D721Med (cell line): Measurements from ENCODE around the gene STAC3.
A peak's percentile ranks its signal among the peaks of the same experiment; 100 is the strongest.

ENCODE experiments used
- DNase-seq: peaks from one replicate; pipeline ENCODE4 v3.0.0; 2011; ENCODE audit warnings: low spot score; ENCODE audit not compliant: insufficient read length
- FAIRE-seq: peaks from 2 replicates; lab custom pipeline; 2011; peaks lifted over from hg19 to GRCh38; lab: Jason Lieb, UNC
- TF ChIP-seq, protein P1 (sequence below): IDR thresholded peaks from 2 replicates; pipeline ENCODE4 v1.5.1; 2012; ENCODE audit warnings: mild to moderate bottlenecking, control low read depth; ENCODE audit not compliant: insufficient read depth; ENCODE audit errors: missing control alignments

STAC3 gene

DNA sequence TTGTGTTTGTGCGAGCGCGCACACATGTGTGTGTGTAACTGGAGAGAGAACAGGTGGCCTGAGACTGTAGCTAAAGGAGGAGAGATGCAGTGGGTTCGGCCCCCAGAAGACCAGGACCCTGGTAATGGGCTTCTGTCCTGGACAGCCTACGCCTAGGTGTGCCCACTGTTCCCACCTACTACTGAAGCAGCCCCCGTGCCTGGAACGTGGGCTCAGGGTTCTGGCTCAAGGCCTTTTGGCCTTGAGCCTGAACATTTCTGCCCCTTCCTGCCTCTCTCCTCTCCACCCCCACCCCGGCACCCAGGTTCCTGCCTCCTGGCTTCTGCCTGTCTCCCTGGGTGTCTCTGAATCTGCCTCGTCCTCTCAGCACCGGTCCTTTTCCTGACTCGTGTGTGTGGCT lies 35.9 kb downstream of the STAC3 start:
- DNase-seq: no peak
- no peak for FAIRE-seq
- TF ChIP-seq, protein P1, sequence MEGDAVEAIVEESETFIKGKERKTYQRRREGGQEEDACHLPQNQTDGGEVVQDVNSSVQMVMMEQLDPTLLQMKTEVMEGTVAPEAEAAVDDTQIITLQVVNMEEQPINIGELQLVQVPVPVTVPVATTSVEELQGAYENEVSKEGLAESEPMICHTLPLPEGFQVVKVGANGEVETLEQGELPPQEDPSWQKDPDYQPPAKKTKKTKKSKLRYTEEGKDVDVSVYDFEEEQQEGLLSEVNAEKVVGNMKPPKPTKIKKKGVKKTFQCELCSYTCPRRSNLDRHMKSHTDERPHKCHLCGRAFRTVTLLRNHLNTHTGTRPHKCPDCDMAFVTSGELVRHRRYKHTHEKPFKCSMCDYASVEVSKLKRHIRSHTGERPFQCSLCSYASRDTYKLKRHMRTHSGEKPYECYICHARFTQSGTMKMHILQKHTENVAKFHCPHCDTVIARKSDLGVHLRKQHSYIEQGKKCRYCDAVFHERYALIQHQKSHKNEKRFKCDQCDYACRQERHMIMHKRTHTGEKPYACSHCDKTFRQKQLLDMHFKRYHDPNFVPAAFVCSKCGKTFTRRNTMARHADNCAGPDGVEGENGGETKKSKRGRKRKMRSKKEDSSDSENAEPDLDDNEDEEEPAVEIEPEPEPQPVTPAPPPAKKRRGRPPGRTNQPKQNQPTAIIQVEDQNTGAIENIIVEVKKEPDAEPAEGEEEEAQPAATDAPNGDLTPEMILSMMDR: no peak

DNA sequence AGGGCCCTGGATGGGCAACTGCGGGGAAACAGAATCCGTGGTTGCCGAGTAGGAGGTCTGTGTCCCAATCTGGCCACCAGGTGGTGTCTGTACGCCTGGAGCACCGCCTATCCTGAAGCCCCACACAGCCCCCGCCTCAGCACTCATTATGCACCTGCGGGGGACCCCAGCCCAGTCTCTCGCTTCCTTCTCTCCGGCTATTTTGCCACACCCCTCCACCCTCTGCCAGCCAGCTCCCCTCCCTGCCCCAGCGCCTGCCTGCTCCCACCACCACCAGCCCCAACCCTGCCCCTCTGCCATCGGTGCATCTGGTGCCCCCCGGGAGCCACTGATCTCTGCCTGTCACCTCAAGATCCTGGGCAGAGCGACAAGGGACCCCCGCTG lies 36.6 kb downstream of the STAC3 start:
- TF ChIP-seq, protein P1: peak; percentile 71
- no peak for DNase-seq
- no peak for FAIRE-seq

DNA sequence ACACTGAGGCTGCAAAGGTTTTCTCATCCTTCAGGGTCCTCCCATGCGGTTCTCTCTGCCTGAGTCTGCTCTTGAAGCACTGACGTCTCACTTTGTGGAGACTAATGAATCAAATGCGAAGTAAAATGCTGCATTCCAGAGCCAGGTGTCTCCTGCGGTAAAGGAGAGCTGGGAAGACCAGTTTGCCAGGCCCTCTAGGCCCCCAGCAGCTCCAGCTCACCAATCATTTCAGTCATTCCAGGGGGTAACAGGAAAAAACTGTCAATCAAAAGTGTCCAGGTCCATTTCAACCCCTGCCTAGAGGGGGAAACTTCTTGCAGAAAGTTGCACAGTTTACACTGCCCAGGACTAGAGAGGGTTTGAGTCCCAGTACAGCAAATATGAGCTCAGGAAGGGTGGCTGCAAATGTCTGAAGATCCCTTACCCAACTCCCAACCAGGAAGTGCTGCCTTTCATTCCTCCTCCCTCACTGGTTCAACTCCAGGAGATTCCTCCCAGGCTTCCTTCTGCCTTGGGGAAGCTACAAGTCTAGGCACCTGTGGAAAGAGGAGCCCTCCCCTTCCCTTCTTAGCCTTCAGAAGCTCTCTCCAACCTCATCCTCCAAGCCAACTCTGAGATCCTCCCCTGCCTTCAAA lies 37.1 kb downstream of the STAC3 start:
- FAIRE-seq (no peak), DNase-seq (no peak)
- TF ChIP-seq, protein P1: no peak

DNA sequence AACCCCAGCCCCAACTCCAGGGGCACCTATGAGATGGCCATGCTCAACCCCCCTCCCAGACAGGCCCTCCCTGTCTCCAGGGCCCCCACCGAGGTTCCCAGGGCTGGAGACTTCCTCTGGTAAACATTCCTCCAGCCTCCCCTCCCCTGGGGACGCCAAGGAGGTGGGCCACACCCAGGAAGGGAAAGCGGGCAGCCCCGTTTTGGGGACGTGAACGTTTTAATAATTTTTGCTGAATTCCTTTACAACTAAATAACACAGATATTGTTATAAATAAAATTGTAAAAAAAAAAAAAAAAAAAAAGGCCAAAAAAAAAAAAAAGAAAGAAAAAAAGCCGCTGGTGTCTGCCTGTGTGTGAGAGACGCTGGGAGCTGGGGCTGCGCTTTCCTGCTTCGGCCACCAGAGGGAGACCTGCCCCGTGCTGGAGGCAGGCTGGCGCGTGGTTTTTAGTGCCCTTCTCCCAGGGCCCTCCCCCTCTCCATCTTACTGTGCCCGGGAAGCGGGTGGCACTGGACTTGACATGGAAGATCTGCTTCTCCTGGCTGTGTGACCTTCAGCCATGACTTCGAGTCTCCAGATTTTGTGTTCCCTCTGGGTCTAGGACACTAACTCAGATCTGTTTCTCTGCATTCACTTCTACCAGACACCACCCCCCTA lies 37.8 kb downstream of the STAC3 start:
- DNase-seq (peak; percentile 77), FAIRE-seq (no peak)
- TF ChIP-seq, protein P1: peak; percentile 81

DNA sequence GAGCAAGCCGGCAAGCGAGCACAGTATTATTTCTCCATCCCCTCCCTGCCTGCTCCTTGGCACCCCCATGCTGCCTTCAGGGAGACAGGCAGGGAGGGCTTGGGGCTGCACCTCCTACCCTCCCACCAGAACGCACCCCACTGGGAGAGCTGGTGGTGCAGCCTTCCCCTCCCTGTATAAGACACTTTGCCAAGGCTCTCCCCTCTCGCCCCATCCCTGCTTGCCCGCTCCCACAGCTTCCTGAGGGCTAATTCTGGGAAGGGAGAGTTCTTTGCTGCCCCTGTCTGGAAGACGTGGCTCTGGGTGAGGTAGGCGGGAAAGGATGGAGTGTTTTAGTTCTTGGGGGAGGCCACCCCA lies 38.3 kb downstream of the STAC3 start:
- no peak for DNase-seq
- FAIRE-seq: no peak
- TF ChIP-seq, protein P1: no peak

DNA sequence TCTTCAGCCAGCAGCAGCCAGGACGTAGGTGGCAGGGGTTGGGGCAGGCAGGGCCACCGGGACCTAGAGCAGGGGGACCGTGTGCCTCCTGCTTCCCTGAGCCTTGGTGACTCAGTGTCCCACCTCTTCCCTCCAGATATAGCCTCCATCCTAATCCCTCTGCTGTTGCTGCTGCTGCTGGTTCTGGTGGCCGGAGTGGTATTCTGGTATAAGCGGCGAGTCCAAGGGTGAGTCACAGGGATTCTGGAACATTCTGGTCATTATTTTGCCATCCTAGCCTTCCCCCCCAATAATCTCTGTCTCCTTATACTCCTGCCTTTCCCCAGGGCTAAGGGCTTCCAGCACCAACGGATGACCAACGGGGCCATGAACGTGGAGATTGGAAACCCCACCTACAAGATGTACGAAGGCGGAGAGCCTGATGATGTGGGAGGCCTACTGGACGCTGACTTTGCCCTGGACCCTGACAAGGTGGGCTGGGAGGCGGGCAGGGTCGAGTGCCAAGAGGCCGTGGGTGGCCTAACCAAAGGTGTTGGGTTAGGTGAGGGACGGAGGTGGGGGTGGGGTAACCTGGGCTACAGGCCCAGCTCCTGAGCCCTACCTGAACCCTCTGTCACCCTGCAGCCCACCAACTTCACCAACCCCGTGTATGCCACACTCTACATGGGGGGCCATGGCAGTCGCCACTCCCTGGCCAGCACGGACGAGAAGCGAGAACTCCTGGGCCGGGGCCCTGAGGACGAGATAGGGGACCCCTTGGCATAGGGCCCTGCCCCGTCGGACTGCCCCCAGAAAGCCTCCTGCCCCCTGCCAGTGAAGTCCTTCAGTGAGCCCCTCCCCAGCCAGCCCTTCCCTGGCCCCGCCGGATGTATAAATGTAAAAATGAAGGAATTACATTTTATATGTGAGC lies 38.9 kb downstream of the STAC3 start:
- FAIRE-seq: no peak

More for the DNA sequence above, 38.9 kb downstream of the STAC3 start:
- TF ChIP-seq, protein P1: no peak
- no peak for DNase-seq
